Lower lobe of right lung (tissue), 2 donors: ENCODE data around the gene CCDC12. TPM values are rescaled to one million over a fixed set of nuclear protein-coding genes. Genes with fewer than 3 reads are reported as not detected.
A peak's percentile ranks its signal among the peaks of the same experiment; 100 is the strongest.

Experiments used
- ATAC-seq, 2 donors: fragments of 200-7000 bp; cut with Tn5 transposase; one replicate each; pipeline ENCODE4 v1.9.1; 2020 to 2022; ENCODE audit warnings: mild to moderate bottlenecking in 2 of 2, moderate library complexity in 2 of 2
- DNase-seq: peaks from one replicate; pipeline ENCODE4 v3.0.0-alpha.2; 2020
- H3K27ac ChIP-seq: fragments of 200-600 bp; one replicate; pipeline ENCODE4 v1.8.0; 2022
- H3K27me3 ChIP-seq: fragments of 200-600 bp; one replicate; pipeline ENCODE4 v1.8.0; 2022; ENCODE audit warnings: low read depth
- H3K36me3 ChIP-seq: fragments of 200-600 bp; one replicate; pipeline ENCODE4 v1.8.0; 2022; ENCODE audit warnings: mild to moderate bottlenecking
- H3K4me1 ChIP-seq: fragments of 200-600 bp; one replicate; pipeline ENCODE4 v1.8.0; 2022
- H3K4me3 ChIP-seq: fragments of 200-600 bp; one replicate; pipeline ENCODE4 v1.8.0; 2022; ENCODE audit warnings: mild to moderate bottlenecking
- H3K9me3 ChIP-seq: fragments of 200-600 bp; one replicate; pipeline ENCODE4 v1.8.0; 2022
- CTCF ChIP-seq: fragments of 200-600 bp; IDR thresholded peaks from one replicate; pipeline ENCODE4 v1.8.0; 2022; ENCODE audit warnings: antibody characterized with exemption, mild to moderate bottlenecking
- intact Hi-C: fragments of 100-400 bp; cut with DNase I; formaldehyde crosslinking; loops from one replicate; pipeline ENCODE4 v1.11.0; 2022
- total RNA-seq: library from RNA; stranded (reverse); fragmentation: NEBNext Ultra II Directional; extraction: Animal tissue kit (Norgen Biotek cat#: 25700); gene quantifications from one replicate; pipeline ENCODE4 v1.2.1, GENCODE V29; 2021
- donor health status: DM: no; HTN: yes; CAD: no; lungs with severe emphysema.

CCDC12 gene
- total RNA-seq, 1 donor from 2014 or later = 42.9 TPM

DNA sequence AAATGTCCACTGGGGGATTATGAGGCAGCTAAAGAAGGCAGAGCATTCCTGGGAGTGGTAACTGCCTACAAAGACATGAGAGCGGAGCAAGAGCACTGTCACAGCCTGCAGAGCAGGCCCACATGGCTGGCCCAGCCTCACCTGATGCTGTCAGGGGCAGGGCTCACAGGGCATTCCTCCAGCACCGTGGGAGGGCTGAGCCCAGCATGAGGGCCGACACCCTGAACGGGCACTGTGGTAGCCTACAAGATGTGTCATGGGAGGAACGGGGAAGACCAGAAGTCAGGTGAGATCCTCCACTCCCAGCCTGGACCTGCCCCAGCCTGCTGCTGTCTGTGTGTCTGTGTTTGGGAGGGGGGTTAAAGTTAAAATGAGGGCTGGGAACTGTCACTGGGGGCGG is 30.1 kb downstream of the CCDC12 start:
- H3K27ac ChIP-seq = peak overlapping the region; percentile 85
- DNase-seq (peak; percentile 48), ATAC-seq (no peak)

GRCh38 chr3:46944191-46944590 is 32.4 kb downstream of the CCDC12 start:
- Histone ChIP-seq H3K27ac (peak overlapping the region; percentile 72), H3K4me1 (peaks cover 84% of the 10 kb centered on the region), H3K4me3 (no peak overlapping the region), H3K36me3 (peaks cover 18% of the 10 kb centered on the region), H3K27me3 (no peaks in the 10 kb centered on the region), H3K9me3 (no peaks in the 10 kb centered on the region)
- DNase-seq (peak; percentile 54), ATAC-seq (peak; percentile 1 to 29)
- no peak for TF ChIP-seq CTCF
- intact Hi-C loops = no loop called here

More for the DNA sequence above, 30.1 kb downstream of the CCDC12 start:
- intact Hi-C loops = no loop called here
- no peak for TF ChIP-seq CTCF
- Histone ChIP-seq H3K36me3 (no peaks in the 10 kb centered on the region), H3K27me3 (no peaks in the 10 kb centered on the region), H3K9me3 (no peaks in the 10 kb centered on the region), H3K4me1 (peaks cover 95% of the 10 kb centered on the region), H3K4me3 (no peak overlapping the region)

DNA sequence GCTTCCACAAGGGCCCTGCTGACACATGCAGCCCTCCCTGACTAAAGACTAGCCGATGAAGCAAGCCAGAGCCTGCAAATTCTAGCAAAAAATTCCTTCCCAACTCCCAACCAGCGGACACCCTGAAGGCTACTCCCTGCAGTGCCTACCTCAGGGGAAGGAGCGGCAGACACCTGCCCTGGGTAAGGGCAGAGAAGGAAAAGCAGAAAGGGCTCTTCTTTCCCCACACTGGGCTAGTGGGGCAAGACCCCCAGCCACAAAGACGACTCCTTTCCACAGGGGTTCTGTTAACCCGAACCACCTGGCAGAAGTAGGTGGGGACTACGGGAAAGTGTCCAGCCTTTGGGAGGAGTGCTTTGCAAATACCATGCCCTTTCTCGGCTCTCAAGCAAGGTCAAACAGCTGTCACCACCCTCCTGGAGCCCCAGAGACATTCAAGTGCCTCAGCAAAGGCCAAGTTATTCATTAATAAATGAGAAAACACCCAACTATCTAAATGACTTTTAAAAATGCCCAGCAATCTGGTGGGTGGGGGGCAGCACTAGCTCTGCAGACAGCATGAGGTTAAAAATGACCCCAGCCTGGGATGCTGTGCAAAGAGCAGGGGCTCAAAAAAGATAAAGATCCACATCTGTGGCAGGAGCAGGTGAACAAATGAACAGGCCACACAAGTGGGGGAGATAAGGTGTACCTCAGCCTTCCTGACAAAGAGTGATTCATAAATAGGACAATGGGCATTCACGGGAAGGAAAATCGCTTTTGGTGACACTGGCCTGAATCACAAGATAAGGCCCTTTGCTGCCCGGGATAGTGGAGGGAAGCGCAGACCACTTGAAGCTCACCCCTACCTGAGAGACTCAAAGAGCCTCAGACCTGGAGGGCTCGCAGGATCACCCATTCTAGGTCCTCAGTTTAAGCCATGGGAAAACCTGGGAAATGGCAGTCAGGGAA is 33.0 kb downstream of the CCDC12 start:
- Histone ChIP-seq H3K27me3 (no peaks in the 10 kb centered on the region), H3K27ac (peak overlapping the region; percentile 72), H3K9me3 (no peaks in the 10 kb centered on the region), H3K36me3 (peaks cover 22% of the 10 kb centered on the region), H3K4me3 (peak overlapping the region; percentile 27), H3K4me1 (peaks cover 84% of the 10 kb centered on the region)
- TF ChIP-seq CTCF = no peak
- intact Hi-C loops = no loop called here
- DNase-seq (peak; percentile 64), ATAC-seq (peak; percentile 56 to 77)

- ATAC-seq (no peak), DNase-seq (peak; percentile 24)
- Histone ChIP-seq H3K4me3 (peak overlapping the region; percentile 27), H3K4me1 (peaks cover 83% of the 10 kb centered on the region), H3K9me3 (no peaks in the 10 kb centered on the region), H3K36me3 (peaks cover 31% of the 10 kb centered on the region), H3K27me3 (no peaks in the 10 kb centered on the region), H3K27ac (peak overlapping the region; percentile 72)
- intact Hi-C loops = no loop called here
- no peak for TF ChIP-seq CTCF
Observed at GRCh38 chr3:46942481-46943236, 33.9 kb downstream of the CCDC12 start.

- Histone ChIP-seq H3K36me3 (peaks cover 36% of the 10 kb centered on the region), H3K9me3 (no peaks in the 10 kb centered on the region), H3K4me3 (no peak overlapping the region), H3K27me3 (no peaks in the 10 kb centered on the region), H3K4me1 (peaks cover 77% of the 10 kb centered on the region), H3K27ac (peak overlapping the region; percentile 72)
- intact Hi-C loops = no loop called here
- ATAC-seq (no peak), DNase-seq (peak; percentile 20)
- TF ChIP-seq CTCF = no peak
Observed at GRCh38 chr3:46942076-46942475, 34.5 kb downstream of the CCDC12 start.
